Osteoblast (primary cell): ENCODE measurements around the gene TBC1D2B. TPM values are rescaled to one million over a fixed set of nuclear protein-coding genes. Genes with fewer than 3 reads are reported as not detected.
A peak's percentile ranks its signal among the peaks of the same experiment; 100 is the strongest.

Experiments used
- DNase-seq: peaks from one replicate; pipeline ENCODE4 v3.0.0; 2011; ENCODE audit warnings: low spot score, mixed read lengths; ENCODE audit not compliant: insufficient read length; ENCODE audit errors: missing footprints
- H2AFZ ChIP-seq: 2 replicates; pipeline ENCODE4 v1.6.0; 2011; ENCODE audit warnings: mild to moderate bottlenecking, low read length
- H3K27ac ChIP-seq: 2 replicates; pipeline ENCODE4 v1.5.1; 2011; ENCODE audit warnings: mild to moderate bottlenecking, low read depth, low read length, moderate library complexity
- H3K27me3 ChIP-seq: 2 replicates; pipeline ENCODE4 v1.6.0; 2012; ENCODE audit warnings: mild to moderate bottlenecking, control low read depth, inconsistent platforms, low read length, moderate library complexity; ENCODE audit not compliant: insufficient read depth
- H3K36me3 ChIP-seq: 2 replicates; pipeline ENCODE4 v1.5.1; 2011; ENCODE audit warnings: mild to moderate bottlenecking, low read length, control low read depth, moderate library complexity; ENCODE audit not compliant: insufficient read depth
- H3K4me1 ChIP-seq: 2 replicates; pipeline ENCODE4 v1.5.1; 2011; ENCODE audit warnings: mild to moderate bottlenecking, low read length, control low read depth, moderate library complexity; ENCODE audit not compliant: insufficient read depth
- H3K4me2 ChIP-seq: 2 replicates; pipeline ENCODE4 v1.6.0; 2011; ENCODE audit warnings: mild to moderate bottlenecking, low read length; ENCODE audit not compliant: insufficient read depth
- H3K4me3 ChIP-seq: fragments of 200-600 bp; sonication (generic); 3 replicates; pipeline ENCODE4 v1.5.1; 2012; ENCODE audit warnings: mild to moderate bottlenecking, low read length, inconsistent platforms; ENCODE audit not compliant: insufficient read depth
- H3K79me2 ChIP-seq: 2 replicates; pipeline ENCODE4 v1.6.0; 2012; ENCODE audit warnings: mild to moderate bottlenecking, low read length, control low read depth, inconsistent platforms; ENCODE audit not compliant: insufficient read depth
- H3K9me3 ChIP-seq: 2 replicates; pipeline ENCODE4 v1.5.1; 2011; ENCODE audit warnings: low read depth, low read length, control low read depth
- H4K20me1 ChIP-seq: 2 replicates; pipeline ENCODE4 v1.6.0; 2012; ENCODE audit warnings: mild to moderate bottlenecking, low read length, control low read depth; ENCODE audit not compliant: insufficient read depth
- CTCF ChIP-seq: IDR thresholded peaks from 2 replicates; pipeline ENCODE4 v1.5.1; 2011; ENCODE audit warnings: mild to moderate bottlenecking, low read depth, low read length, moderate library complexity; ENCODE audit errors: extremely low read depth
- total RNA-seq: library from RNA; depleted of rRNA; stranded (reverse); fragments of >200 nt; gene quantifications from 2 replicates; pipeline ENCODE4 v1.2.3, GENCODE V29; 2012

TBC1D2B gene
- total RNA-seq, 1 donor = 58.3 TPM

GRCh38 chr15:78020007-78020406 is 57.5 kb downstream of the TBC1D2B start:
- peaks cover 58% of the 10 kb centered on the region for H3K36me3 ChIP-seq
- H3K4me3 ChIP-seq = no peak overlapping the region
- peaks cover 3% of the 10 kb centered on the region for H3K79me2 ChIP-seq
- H3K4me1 ChIP-seq = no peaks in the 10 kb centered on the region
- no peak for TF ChIP-seq CTCF
- H2AFZ ChIP-seq = no peak overlapping the region
- H4K20me1 ChIP-seq = peaks cover 7% of the 10 kb centered on the region
- DNase-seq = no peak
- H3K9me3 ChIP-seq = no peaks in the 10 kb centered on the region
- no peak overlapping the region for H3K4me2 ChIP-seq
- H3K27me3 ChIP-seq = no peaks in the 10 kb centered on the region
- no peak overlapping the region for H3K27ac ChIP-seq

DNA sequence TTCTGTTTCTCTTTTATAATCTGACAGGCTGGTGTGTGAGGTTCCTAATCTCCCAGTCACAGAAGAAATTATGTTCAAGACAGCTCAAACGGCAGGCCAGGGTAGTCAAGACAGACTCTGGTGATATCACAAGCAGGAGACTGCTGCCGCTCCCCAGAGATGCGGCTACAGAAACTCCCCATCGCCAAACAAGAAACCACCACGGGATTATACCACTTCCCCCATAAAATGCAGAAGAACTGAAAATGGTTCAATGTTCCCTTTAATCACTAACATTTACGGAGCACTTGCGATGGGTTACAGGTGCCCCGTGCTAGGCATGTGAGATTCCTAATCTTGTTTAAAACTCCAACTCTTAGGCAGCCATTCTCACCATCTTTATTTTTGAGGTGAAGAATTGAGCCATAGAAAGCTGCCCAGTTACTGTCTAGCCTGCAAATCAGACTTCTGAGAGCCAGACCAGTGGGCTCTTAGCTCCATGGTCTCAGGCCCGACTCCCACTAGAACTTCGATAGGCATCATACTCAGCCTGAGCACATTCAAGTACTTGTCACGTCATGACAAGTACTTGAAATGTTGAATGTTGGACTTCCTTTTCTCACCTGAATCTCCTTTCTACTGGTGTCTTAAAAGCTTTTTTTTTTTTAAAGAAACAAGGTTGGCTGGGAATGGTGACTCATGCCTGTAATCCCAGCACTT is 58.4 kb downstream of the TBC1D2B start:
- TF ChIP-seq CTCF = no peak
- no peaks in the 10 kb centered on the region for H3K27me3 ChIP-seq
- no peak overlapping the region for H3K27ac ChIP-seq
- no peak overlapping the region for H2AFZ ChIP-seq
- H3K4me1 ChIP-seq = no peaks in the 10 kb centered on the region
- H3K36me3 ChIP-seq = peaks cover 53% of the 10 kb centered on the region
- no peak overlapping the region for H3K4me3 ChIP-seq
- DNase-seq = no peak
- no peaks in the 10 kb centered on the region for H3K9me3 ChIP-seq
- peaks cover 7% of the 10 kb centered on the region for H4K20me1 ChIP-seq
- H3K79me2 ChIP-seq = peaks cover 3% of the 10 kb centered on the region
- H3K4me2 ChIP-seq = no peak overlapping the region

DNA sequence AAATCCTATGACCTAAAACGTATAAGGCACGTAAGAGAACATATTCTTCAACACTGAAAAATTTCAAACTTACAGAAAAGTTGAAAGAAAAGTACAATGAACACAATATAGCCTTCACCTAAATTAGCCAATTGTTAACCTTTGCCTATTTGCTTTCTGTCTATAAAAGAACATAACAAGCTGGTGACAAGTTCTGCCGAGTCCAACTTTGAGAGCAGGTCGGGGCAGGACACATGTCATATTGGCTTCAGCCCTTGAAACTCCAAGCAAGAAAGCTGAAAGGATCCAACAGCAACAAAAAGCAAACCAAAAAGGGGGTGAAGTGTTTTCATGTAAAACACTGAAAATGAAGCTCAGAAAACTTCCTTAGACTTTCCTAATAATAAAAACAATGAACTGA is 59.1 kb downstream of the TBC1D2B start:
- TF ChIP-seq CTCF = no peak
- Histone ChIP-seq H3K79me2 (peaks cover 3% of the 10 kb centered on the region), H3K4me3 (no peak overlapping the region), H3K4me1 (no peaks in the 10 kb centered on the region), H3K27ac (no peak overlapping the region), H3K9me3 (no peaks in the 10 kb centered on the region), H3K4me2 (no peak overlapping the region), H2AFZ (no peak overlapping the region), H4K20me1 (peaks cover 5% of the 10 kb centered on the region), H3K36me3 (peaks cover 53% of the 10 kb centered on the region), H3K27me3 (no peaks in the 10 kb centered on the region)
- DNase-seq = peak; percentile 39

DNA sequence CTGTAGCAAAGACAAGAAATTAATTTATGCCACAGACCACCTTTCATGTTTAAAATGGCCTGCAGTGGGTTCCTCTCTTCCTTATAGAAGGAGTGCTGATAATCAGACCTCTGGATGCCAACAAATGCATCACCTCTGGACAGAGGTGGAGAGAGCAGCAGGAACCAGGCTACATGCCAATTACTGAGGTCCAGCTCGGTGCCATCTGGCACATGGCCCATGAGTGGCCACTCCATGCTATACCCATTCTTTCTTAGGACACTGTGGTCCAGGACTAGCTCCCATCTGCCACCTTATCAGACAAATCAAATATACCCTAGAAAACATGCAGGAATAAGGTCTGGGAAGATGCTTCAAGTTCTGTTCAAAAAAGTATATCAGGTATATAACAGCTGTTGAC is 60.7 kb downstream of the TBC1D2B start:
- no peak for TF ChIP-seq CTCF
- Histone ChIP-seq H3K4me2 (no peak overlapping the region), H3K9me3 (no peaks in the 10 kb centered on the region), H3K4me1 (no peaks in the 10 kb centered on the region), H3K4me3 (no peak overlapping the region), H3K36me3 (peaks cover 62% of the 10 kb centered on the region), H4K20me1 (peaks cover 4% of the 10 kb centered on the region), H3K27ac (no peak overlapping the region), H2AFZ (no peak overlapping the region), H3K27me3 (no peaks in the 10 kb centered on the region), H3K79me2 (peaks cover 3% of the 10 kb centered on the region)
- no peak for DNase-seq
